22Rv1 (cell line): Measurements from ENCODE around the gene NOTCH1.

Source experiments
- H3K27ac ChIP-seq: fragments of 450-650 bp; 2 replicates; pipeline ENCODE4 v1.5.1; 2017
- ZFX ChIP-seq: fragments of 450-650 bp; IDR thresholded peaks from 2 replicates; pipeline ENCODE4 v1.6.1; 2017; ENCODE audit warnings: antibody characterized with exemption, borderline replicate concordance
- TF ChIP-seq, protein P1 (sequence below): fragments of 450-650 bp; IDR thresholded peaks from 2 replicates; pipeline ENCODE4 v1.5.1; 2017; ENCODE audit warnings: mild to moderate bottlenecking

NOTCH1 gene

GRCh38 chr9:136514022-136514714 lies 31.7 kb downstream of the NOTCH1 start:
- H3K27ac ChIP-seq: no peak overlapping the region
- TF ChIP-seq, protein P1, sequence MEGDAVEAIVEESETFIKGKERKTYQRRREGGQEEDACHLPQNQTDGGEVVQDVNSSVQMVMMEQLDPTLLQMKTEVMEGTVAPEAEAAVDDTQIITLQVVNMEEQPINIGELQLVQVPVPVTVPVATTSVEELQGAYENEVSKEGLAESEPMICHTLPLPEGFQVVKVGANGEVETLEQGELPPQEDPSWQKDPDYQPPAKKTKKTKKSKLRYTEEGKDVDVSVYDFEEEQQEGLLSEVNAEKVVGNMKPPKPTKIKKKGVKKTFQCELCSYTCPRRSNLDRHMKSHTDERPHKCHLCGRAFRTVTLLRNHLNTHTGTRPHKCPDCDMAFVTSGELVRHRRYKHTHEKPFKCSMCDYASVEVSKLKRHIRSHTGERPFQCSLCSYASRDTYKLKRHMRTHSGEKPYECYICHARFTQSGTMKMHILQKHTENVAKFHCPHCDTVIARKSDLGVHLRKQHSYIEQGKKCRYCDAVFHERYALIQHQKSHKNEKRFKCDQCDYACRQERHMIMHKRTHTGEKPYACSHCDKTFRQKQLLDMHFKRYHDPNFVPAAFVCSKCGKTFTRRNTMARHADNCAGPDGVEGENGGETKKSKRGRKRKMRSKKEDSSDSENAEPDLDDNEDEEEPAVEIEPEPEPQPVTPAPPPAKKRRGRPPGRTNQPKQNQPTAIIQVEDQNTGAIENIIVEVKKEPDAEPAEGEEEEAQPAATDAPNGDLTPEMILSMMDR: no peak
- no peak for TF ChIP-seq ZFX

- no peak for TF ChIP-seq ZFX
- TF ChIP-seq, protein P1: no peak
Measured at GRCh38 chr9:136513191-136513590, 32.7 kb downstream of the NOTCH1 start.

GRCh38 chr9:136512651-136513071 lies 33.2 kb downstream of the NOTCH1 start:
- peak overlapping the region; percentile 23; the same call in 1 of the 2 replicates for H3K27ac ChIP-seq
- TF ChIP-seq, protein P1: no peak
- no peak for TF ChIP-seq ZFX

More at GRCh38 chr9:136513191-136513590, 32.7 kb downstream of the NOTCH1 start:
- peak overlapping the region; percentile 20; the same call in 1 of the 2 replicates for H3K27ac ChIP-seq

- 0 out of 2 replicates have a peak overlapping the region, but pooled peaks have one; percentile 23 for H3K27ac ChIP-seq
- no peak for TF ChIP-seq ZFX
- TF ChIP-seq, protein P1: no peak
Measured at GRCh38 chr9:136511670-136512592, 33.9 kb downstream of the NOTCH1 start.

- TF ChIP-seq, protein P1: no peak
- TF ChIP-seq ZFX: no peak
- no peak overlapping the region for H3K27ac ChIP-seq
Measured at GRCh38 chr9:136511144-136511669, 34.6 kb downstream of the NOTCH1 start.

DNA sequence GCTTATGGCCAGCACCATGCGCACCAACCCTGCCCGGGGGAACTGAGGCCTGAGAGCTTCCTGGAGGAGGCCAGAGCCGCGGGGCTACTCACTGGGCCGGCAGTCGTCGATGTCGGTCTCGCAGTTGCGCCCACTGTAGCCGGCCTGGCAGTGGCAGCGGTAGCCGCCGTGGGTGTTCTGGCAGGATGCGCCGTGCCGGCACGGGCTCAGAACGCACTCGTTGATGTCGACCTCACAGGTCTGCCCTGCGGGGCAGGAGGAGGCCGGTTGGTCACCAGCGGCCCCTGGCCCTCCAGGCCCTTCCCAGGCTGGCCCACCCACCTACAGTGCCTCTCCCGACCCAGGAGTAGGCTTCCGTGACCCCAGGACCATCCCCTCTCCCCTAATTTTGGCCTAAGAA lies 35.3 kb downstream of the NOTCH1 start:
- no peak for TF ChIP-seq ZFX
- TF ChIP-seq, protein P1: no peak
- no peak overlapping the region for H3K27ac ChIP-seq
